Measurements from ENCODE around the gene STARD5. TPM values are rescaled to one million over a fixed set of nuclear protein-coding genes. Genes with fewer than 3 reads are reported as not detected.

The STARD5 gene
- total RNA-seq, 1 experiment from 2014 or later, result 0.41 TPM

DNA sequence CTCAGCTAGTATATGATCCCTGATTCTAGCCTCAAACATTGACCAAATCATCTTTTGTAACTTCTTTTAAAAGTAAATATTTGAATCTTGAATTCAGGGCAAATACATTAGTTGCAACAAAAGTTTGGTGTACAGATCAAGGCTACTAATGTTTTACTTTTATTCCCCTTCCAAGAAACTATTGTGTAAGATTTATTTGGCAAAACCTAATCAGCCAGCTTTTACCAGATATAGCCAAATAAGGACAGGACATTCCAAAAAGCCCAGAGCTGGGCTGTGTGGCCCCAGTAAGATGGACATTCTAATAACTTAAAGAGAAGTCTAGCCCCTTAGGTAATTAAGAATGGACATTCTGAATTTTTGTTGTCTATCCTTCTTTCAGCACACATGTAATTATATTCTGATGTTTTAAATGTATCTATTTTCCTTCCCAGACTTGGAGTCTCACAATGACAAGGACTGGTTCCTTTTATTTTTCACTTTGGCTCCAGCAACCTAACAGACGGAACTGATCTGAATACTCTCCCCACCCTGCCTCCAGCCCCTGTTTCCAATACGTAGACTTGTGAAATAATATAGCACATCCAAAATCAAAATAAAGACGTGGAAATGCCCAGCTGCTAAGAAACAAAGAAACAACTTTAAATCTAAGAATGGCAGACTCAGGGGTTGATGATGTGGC, 48.1 kb downstream of the STARD5 start:
- no peak for TF ChIP-seq EZH2 (IDR thresholded peaks at IDR 0.05; ENCODE audit: low read depth)
- TF ChIP-seq, protein P1, sequence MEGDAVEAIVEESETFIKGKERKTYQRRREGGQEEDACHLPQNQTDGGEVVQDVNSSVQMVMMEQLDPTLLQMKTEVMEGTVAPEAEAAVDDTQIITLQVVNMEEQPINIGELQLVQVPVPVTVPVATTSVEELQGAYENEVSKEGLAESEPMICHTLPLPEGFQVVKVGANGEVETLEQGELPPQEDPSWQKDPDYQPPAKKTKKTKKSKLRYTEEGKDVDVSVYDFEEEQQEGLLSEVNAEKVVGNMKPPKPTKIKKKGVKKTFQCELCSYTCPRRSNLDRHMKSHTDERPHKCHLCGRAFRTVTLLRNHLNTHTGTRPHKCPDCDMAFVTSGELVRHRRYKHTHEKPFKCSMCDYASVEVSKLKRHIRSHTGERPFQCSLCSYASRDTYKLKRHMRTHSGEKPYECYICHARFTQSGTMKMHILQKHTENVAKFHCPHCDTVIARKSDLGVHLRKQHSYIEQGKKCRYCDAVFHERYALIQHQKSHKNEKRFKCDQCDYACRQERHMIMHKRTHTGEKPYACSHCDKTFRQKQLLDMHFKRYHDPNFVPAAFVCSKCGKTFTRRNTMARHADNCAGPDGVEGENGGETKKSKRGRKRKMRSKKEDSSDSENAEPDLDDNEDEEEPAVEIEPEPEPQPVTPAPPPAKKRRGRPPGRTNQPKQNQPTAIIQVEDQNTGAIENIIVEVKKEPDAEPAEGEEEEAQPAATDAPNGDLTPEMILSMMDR (conservative IDR thresholded peaks at IDR 0.05), result no peak
- ChIA-PET POLR2A (ENCODE audit: unreplicated experiment) (no interaction called here), CTCF (interaction anchor here (0.6 kb wide), 2 partner anchors 184 to 223 kb away, joined by 3 to 4 read pairs; no protein-coding TSS in a partner anchor)
- Histone ChIP-seq H3K4me2 (no peak overlapping the region), H3K27ac (no peak overlapping the region), H3K27me3 (ENCODE audit: insufficient read depth, low read depth) (peaks cover 38% of the 10 kb centered on the region), H3K79me2 (ENCODE audit: low read depth) (no peaks in the 10 kb centered on the region), H3K36me3 (ENCODE audit: low read depth) (no peaks in the 10 kb centered on the region), H4K20me1 (ENCODE audit: insufficient read depth) (no peaks in the 10 kb centered on the region), H3K4me3 (no peak overlapping the region), H2AFZ (no peak overlapping the region), H3K9me3 (ENCODE audit: insufficient read depth, low read depth) (no peaks in the 10 kb centered on the region), H3K9me2 (ENCODE audit: insufficient read depth) (no peaks in the 10 kb centered on the region), H3F3A (ENCODE audit: insufficient read depth, low read depth) (no peaks in the 10 kb centered on the region), H3K4me1 (replicated peaks; ENCODE audit: insufficient read depth) (no peaks in the 10 kb centered on the region)
- no TSS peak for BruUV-seq (replicated peaks)
- no peak for DNase-seq
- intact Hi-C loops (cut with micrococcal nuclease; ENCODE audit: unreplicated experiment), result loop anchor here (1.0 to 5.0 kb wide), 3 partner anchors 60 to 206 kb away; no protein-coding TSS in a partner anchor

DNA sequence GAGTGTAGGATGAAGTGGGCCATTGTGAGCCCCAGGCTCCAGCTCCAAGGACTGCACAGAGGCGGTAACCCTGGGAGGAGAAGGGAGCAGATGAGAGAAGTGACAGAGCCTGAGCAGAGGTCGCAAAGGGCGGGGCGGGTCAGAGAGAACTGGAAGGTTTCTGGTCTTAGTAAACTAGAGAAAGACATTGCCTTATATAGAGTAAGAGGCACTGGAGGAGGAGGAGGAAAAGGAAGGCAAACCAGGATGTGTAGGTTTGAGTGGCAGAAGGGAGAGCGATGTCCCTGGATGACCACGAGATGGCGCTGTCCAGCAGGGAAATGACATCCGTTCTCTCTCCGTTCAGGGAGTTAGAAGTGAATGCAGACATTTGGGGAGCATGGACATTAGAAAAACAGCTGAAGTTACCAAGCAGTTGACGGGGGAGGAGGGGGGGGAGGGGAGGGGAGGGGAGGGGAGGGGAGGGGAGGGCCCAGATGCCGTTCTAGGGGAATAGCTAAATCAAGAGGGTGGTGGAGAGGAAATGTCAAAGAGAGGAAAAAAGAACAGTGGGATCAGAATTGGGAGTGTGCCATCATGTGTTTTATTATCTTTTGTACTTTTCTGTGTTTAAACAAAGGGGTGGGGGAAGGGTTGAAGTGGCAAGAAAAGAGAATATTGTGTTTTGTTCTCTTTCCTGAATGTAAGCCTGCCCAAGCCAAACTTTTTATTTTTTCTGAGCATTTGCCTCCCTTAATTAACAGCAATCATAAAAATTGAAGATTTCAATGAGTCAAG, 48.8 kb downstream of the STARD5 start:
- Histone ChIP-seq H4K20me1 (ENCODE audit: insufficient read depth) (no peaks in the 10 kb centered on the region), H3F3A (ENCODE audit: insufficient read depth, low read depth) (no peaks in the 10 kb centered on the region), H2AFZ (no peak overlapping the region), H3K4me2 (no peak overlapping the region), H3K9me2 (ENCODE audit: insufficient read depth) (no peaks in the 10 kb centered on the region), H3K27ac (no peak overlapping the region), H3K36me3 (ENCODE audit: low read depth) (no peaks in the 10 kb centered on the region), H3K9me3 (ENCODE audit: insufficient read depth, low read depth) (no peaks in the 10 kb centered on the region), H3K79me2 (ENCODE audit: low read depth) (no peaks in the 10 kb centered on the region), H3K4me3 (no peak overlapping the region), H3K27me3 (ENCODE audit: insufficient read depth, low read depth) (peaks cover 35% of the 10 kb centered on the region), H3K4me1 (replicated peaks; ENCODE audit: insufficient read depth) (no peaks in the 10 kb centered on the region)
- TF ChIP-seq, protein P1 (conservative IDR thresholded peaks at IDR 0.05), result peak; percentile 81
- TF ChIP-seq EZH2 (IDR thresholded peaks at IDR 0.05; ENCODE audit: low read depth), result no peak
- ChIA-PET POLR2A (ENCODE audit: unreplicated experiment) (no interaction called here), CTCF (interaction anchor here (0.6 kb wide), 2 partner anchors 183 to 224 kb away, joined by 3 to 4 read pairs; no protein-coding TSS in a partner anchor)
- DNase-seq, result peak in 1 of 2 experiments; percentile 56
- intact Hi-C loops (cut with micrococcal nuclease; ENCODE audit: unreplicated experiment), result loop anchor here (1.0 to 5.0 kb wide), 3 partner anchors 61 to 207 kb away; no protein-coding TSS in a partner anchor
- no TSS peak for BruUV-seq (replicated peaks)

DNA sequence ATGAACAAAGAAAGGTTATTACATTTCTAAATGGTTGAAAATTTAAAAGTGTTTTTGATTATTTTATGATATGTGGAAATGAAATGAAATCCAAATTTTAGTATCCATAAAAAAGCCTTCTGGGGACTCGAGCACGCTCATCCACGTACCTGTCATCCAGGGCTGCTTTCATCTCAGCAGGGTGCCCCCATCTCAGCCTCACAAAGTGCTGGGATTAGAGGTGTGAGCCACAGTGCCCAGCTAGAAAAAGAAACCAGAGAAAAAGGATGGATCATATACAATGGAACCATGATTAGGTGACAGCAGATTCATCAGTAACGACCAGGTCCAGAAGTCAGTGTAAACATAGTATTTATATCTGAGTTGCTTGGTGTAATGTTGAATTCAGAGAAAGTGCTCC, 49.7 kb downstream of the STARD5 start:
- ChIA-PET POLR2A (ENCODE audit: unreplicated experiment) (no interaction called here), CTCF (interaction anchor here (0.6 kb wide), 1 partner anchor 168 kb away, joined by 9 read pairs; no protein-coding TSS in a partner anchor)
- Histone ChIP-seq H3K4me2 (no peak overlapping the region), H3F3A (ENCODE audit: insufficient read depth, low read depth) (no peaks in the 10 kb centered on the region), H2AFZ (no peak overlapping the region), H3K36me3 (ENCODE audit: low read depth) (no peaks in the 10 kb centered on the region), H3K4me1 (replicated peaks; ENCODE audit: insufficient read depth) (no peaks in the 10 kb centered on the region), H3K27ac (no peak overlapping the region), H3K9me2 (ENCODE audit: insufficient read depth) (no peaks in the 10 kb centered on the region), H3K4me3 (no peak overlapping the region), H3K9me3 (ENCODE audit: insufficient read depth, low read depth) (no peaks in the 10 kb centered on the region), H3K79me2 (ENCODE audit: low read depth) (no peaks in the 10 kb centered on the region), H3K27me3 (ENCODE audit: insufficient read depth, low read depth) (peaks cover 41% of the 10 kb centered on the region), H4K20me1 (ENCODE audit: insufficient read depth) (no peaks in the 10 kb centered on the region)
- BruUV-seq (replicated peaks), result no TSS peak
- intact Hi-C loops (cut with micrococcal nuclease; ENCODE audit: unreplicated experiment), result no loop called here
- no peak for DNase-seq
- TF ChIP-seq, protein P1 (conservative IDR thresholded peaks at IDR 0.05), result no peak
- no peak for TF ChIP-seq EZH2 (IDR thresholded peaks at IDR 0.05; ENCODE audit: low read depth)

All from PC-9 (cell line).